GDM1 (cell line): ENCODE results near the gene RPS3.
A peak's percentile ranks its signal among the peaks of the same experiment; 100 is the strongest.

Experiments
- DNase-seq: peaks from one replicate; lab custom pipeline; 2025; lab: John Stamatoyannopoulos, UW

RPS3 gene

DNA sequence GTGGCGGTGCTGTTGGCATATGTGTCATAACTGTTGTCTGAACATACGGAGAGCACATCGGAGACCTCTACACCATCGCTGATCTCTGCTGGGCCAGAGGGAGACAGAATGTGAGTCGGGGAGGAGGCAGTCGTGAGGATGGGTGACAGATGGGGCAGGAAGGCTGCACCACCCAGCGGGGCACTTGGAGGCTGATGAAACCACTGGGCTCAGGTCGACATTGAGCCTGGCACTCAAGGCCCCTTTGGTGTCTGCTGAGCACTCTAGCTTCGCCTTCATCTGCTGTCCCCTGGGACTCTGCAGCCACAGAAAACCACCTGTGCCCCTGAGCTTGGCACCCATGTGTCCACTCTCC lies 36.2 kb downstream of the RPS3 start:
- DNase-seq: no peak

DNA sequence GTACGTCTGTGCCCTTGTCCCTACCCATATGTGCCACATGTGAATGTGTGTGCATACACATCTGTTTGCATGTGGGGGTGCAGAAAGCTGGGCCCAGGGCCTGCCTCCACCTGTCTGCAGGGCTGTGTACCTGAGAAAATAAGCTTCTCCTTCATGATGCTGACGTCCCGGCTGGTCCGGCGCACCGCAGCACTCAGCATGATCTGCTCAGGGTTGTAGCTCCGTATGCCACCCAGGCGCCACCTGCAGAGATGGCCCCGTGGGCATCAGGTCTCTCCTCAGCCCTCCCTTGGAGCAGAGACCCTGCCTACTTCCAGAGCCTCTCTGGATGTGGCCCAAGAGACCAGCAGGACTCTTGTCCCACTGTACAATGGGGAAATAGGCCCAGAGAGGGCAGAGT lies 37.5 kb downstream of the RPS3 start:
- no peak for DNase-seq

- DNase-seq: no peak
Observed at GRCh38 chr11:75437966-75438659, 38.8 kb downstream of the RPS3 start.

DNA sequence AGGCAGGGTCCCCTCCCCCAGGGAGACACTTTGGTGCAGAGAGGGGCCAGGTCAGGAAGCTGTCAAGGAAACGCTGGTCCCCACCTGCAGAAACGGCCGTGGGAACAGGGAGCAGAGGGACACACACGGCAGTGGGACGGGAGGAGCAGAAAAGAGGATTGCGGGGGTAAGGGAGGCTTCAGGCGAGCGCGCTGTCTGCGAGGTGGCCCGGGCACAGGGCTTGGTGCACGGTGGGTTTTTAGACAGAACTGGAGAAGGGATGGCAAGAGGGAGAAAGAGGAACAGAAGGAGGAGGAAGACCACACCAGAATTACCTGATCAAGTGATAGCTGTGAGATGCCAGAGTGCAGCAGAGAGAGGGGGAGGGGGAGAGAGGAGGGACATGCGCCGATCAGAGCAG lies 39.7 kb downstream of the RPS3 start:
- no peak for DNase-seq

DNA sequence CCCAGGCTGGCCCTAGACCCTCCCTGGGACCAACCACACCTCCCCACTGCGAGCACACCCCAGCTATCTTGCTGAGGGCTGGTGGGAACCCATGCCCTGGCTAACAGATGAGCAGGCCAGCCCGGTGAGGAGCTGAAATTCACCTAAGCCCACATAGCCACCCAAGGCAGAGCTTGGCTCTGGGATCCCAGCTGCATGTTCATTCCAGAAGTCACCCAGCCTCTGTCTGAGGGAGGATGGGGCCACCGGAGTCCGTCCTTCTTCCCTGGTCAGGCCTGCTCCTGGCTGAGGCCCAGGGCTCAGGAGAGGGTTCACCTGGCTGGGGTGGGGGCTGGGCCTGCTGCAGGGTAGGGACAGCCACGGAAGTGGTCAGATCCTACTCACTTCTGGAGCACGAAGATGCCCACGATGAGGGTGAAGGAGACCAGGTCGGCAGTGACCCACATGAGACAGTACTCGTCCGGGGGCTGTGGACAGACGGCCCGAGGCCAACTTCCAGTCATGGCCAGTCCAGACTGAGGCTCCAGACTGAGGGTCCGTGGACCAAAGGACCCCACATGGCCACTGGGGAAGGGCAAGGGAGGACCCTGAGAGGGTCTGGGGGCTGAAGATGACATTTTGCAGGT lies 40.3 kb downstream of the RPS3 start:
- DNase-seq: no peak

GRCh38 chr11:75440960-75441803 lies 41.9 kb downstream of the RPS3 start:
- no peak for DNase-seq

DNA sequence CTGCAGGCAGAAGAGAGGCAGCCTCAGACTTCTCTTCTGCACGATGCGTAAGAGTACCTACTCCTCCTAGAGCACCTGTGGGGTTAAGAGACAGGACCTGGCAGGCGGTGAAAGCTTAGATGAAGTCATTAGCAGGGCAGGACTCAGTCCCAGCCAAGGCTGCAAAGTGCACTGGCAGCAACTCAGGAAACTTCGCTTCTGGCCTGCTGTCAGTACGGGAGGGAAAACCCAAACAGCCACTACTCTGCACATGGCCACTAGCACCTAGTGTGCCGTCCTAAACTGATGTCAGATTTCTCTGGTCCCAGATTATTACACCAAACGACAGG lies 42.5 kb downstream of the RPS3 start:
- no peak for DNase-seq

GRCh38 chr11:75442161-75442885 lies 43.0 kb downstream of the RPS3 start:
- no peak for DNase-seq

GRCh38 chr11:75443043-75443442 lies 43.7 kb downstream of the RPS3 start:
- DNase-seq: no peak

GRCh38 chr11:75445315-75445953 lies 46.1 kb downstream of the RPS3 start:
- DNase-seq: peak; percentile 31

DNA sequence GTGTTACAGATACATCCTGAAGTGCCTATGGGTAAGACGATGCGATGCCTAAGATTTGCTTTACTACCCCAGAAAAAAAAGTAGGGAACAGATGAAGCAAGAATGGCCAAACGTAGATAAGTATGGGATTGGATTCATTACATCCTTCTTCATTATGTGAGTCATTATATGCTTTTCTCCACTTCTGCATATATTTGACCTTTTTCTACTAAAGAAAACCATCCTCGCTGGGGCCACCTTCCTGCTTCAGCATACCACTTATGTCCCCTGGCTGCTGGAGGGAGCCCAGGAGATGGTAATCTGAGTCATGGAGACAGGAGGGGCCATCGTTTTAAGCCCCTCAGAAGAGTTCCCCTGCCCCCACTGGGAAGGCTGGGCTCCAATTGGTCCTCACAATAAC lies 48.1 kb downstream of the RPS3 start:
- DNase-seq: no peak

DNA sequence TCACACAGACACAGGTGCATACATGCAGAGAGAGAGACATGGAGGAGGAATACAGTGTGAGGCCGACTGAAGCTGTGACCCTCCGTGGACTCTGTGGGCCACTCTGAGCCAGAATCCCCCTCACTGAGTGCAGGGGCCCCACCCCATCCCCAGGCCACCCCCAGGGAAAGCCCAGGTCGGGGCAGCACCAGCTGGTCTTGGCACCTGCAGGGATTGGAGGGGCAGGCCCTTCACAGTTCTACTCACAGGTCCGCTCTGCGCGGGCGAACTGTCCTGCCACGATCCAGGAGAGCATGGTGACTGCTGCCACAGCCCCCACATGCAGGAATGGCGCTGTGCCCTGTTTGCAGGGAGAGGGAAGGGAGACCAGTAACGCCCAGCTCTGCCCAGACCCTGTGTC lies 50.0 kb downstream of the RPS3 start:
- no peak for DNase-seq

GRCh38 chr11:75449776-75450175 lies 50.5 kb downstream of the RPS3 start:
- no peak for DNase-seq

DNA sequence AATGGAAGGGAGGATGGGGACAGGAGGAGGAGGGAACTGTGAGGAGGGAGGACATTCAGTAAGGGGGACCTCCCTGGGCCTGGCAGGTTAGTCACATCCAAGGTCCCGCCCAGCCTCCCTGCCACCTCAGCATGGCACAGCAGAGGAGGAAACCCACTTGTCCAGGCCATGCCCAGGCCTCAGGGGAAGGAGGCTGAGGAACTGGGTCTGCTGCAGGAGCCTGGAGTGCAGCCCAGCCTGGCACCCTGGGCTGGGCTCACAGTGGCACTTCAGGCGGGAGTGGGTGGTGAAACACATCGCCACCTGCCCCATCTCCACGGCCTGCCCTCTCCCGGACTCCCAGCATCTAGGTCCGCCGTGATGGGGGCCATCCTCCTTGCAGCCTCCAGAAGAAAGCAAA lies 50.9 kb downstream of the RPS3 start:
- no peak for DNase-seq

DNA sequence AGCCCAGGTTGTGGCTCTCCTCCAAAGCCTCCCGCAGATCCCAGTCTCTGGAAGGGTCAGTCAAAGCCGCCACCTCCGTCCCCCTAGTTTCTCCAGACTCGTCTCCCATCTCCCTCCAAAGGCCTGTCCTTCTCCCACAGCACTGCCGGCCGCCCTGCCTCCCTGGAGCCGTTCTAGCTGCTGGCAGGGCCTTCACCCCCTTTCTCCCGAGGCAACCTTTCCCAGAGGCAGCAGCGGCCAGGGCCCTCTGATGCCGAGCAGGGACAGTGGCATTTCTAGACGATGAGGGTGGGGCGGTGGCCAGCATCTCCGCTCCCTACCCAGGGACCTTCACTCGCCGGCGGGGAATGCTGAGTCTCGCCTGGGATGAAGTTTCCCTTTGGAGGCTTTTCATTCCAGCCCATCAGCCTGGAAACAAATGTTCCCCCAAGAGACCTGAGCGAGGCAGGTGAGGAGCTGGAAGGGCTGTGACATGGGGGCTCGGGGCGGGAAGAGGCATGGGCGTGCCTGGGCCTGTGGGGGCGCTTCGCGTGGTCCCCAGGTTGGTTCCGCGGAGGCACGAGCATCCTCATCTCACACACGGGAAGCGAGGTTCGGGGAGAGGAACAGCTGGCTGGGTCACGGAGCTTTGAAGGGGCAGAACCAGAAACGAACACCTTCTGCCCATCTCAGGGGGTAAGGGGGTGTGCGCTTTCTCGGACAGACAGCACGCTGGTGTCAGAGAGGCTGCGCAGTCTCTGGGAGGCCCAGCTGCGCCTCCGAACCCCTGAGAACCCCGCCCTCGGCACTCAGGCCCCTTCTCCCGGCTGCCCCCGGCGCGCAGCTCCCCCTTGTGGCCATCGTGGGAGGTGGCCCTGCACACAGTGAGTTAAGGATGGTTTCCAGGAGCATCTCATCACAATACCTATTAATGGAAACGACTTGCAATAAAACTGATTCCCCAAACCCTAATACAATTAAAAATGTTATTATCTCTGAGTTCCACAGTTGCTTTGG lies 51.8 kb downstream of the RPS3 start:
- DNase-seq: peak; percentile 7

- DNase-seq: no peak
Observed at GRCh38 chr11:75453916-75454655, 54.8 kb downstream of the RPS3 start.

DNA sequence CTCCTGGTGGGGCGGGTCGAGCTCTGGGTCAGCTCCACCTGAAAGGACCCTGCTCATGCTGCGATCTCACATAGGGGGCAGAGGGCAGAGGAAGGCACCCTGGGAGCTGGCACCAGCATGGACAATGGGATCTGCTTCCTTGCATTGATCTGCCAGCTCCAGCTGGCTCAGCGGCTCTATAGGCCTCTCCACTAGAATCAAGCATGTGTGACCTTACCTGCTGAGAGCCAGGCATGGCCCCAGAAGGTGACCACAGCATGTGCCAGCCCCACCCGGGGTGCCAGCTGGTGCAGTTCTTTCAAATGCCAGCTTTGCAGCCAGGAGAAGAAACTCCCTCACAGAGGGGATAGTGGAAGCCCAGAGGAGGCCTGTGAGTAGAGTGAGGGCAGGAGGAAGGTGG lies 55.7 kb downstream of the RPS3 start:
- DNase-seq: no peak
